ENCODE measurements around the gene TRIM6. TPM values are rescaled to one million over a fixed set of nuclear protein-coding genes. Genes with fewer than 3 reads are reported as not detected.

The TRIM6 gene, protein sequence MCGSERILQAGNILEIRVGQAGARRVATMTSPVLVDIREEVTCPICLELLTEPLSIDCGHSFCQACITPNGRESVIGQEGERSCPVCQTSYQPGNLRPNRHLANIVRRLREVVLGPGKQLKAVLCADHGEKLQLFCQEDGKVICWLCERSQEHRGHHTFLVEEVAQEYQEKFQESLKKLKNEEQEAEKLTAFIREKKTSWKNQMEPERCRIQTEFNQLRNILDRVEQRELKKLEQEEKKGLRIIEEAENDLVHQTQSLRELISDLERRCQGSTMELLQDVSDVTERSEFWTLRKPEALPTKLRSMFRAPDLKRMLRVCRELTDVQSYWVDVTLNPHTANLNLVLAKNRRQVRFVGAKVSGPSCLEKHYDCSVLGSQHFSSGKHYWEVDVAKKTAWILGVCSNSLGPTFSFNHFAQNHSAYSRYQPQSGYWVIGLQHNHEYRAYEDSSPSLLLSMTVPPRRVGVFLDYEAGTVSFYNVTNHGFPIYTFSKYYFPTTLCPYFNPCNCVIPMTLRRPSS
- total RNA-seq (2013): 1.2 TPM
- polyA plus RNA-seq (under 1 TPM; 0.11 to 0.44 (median 0.15) TPM), polyA minus RNA-seq (0.14 and 0.16 TPM in 2 replicates), total RNA-seq (0.05 to 1.5 (median 0.28) reads per million in 11 experiments)

DNA sequence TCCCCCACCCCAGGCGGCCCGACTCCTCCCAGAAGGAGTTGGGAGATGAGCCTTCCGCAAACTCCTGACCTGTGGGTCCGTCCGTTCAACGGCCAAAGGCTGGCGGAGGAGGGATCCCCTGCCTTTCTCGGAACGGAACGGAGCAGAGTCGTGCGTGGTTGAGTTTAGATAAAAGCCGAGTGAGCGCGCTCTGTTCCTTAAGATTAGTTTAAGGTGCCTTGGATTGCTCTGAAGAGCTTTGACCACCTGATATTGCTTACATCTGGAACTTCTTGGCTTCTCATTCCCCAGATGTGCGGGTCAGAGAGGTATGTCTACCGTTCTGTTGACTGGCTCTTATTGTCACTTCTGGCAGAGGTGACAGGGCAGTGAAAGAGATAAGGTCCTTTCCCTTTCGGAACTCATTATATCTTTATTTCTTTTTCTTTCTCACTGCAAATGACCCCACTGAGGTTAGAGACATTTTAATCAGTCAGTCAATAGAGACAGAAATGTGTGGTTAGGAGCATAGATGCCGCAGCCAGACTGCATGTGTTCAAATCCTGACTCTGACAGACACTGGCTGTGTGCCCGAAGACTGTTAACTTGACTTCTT lies at the start of gene TRIM6:
Gene TRIM6, plus strand, starts transcription at position 31 of the 595 bp plus-strand sequence. Its CDS starts 261 bp downstream, at position 292.
- Mint-ChIP-seq H3K9me3 (peaks cover 0 to 3% (median 0%) of the 10 kb centered on the region in 7 donors), H3K27me3 (ENCODE audit: low read depth in 3 of 3) (peaks cover 0 to 2% (median 0%) of the 10 kb centered on the region in 3 donors), H3K27ac (peak within 1 kb of the TSS in 6 of 7 donors; percentile 50 to 80 (median 69)), H3K4me1 (peaks cover 19% of the 10 kb centered on the region), H3K36me3 (no peaks in the 10 kb centered on the region), H3K4me3 (peak within 1 kb of the TSS; percentile 83 to 96)
- Histone ChIP-seq H3K27ac (ENCODE audit: low read depth in 1 of 2, low read length in 2 of 2) (no peak within 1 kb of the TSS), H3K36me3 (replicated peaks in 1 of 2; ENCODE audit: control insufficient read depth in 1 of 2, insufficient read depth in 2 of 2, low read length in 2 of 2) (no peaks in the 10 kb centered on the region), H3K79me2 (ENCODE audit: insufficient read depth, low read length) (no peaks in the 10 kb centered on the region), H4K20me1 (ENCODE audit: insufficient read depth, low read length) (no peaks in the 10 kb centered on the region), H3K4me2 (replicated peaks; ENCODE audit: extremely low read depth, low read length, poor library complexity, severe bottlenecking) (peak within 1 kb of the TSS; percentile 69), H2AFZ (ENCODE audit: insufficient read depth, low read depth, low read length, poor library complexity, severe bottlenecking) (peak within 1 kb of the TSS; percentile 49), H3K9ac (ENCODE audit: insufficient read depth, low read length, poor library complexity, severe bottlenecking) (no peak within 1 kb of the TSS), H3K4me3 (replicated peaks in 1 of 3; ENCODE audit: low read depth in 2 of 3, low read length in 3 of 3) (peak within 1 kb of the TSS; percentile 19 to 66 (median 57)), H3K4me1 (ENCODE audit: control insufficient read depth in 1 of 2, insufficient read depth in 2 of 2, low read length in 2 of 2) (peaks cover 0 to 7% of the 10 kb centered on the region in 2 donors), H3K9me3 (replicated peaks in 1 of 2; ENCODE audit: control insufficient read depth in 1 of 2, insufficient read depth in 1 of 2, low read length in 2 of 2) (no peaks in the 10 kb centered on the region), H3K27me3 (ENCODE audit: control insufficient read depth in 2 of 2, insufficient read depth in 2 of 2, low read length in 2 of 2) (no peaks in the 10 kb centered on the region)
- intact Hi-C loops (cut with micrococcal nuclease): no loop called here
- peak; percentile 10 to 35 (median 32) for DNase-seq
- WGBS (ENCODE audit: insufficient coverage): 7% methylated on average over 13 of the region's 20 CpGs
- TF ChIP-seq, protein P1, sequence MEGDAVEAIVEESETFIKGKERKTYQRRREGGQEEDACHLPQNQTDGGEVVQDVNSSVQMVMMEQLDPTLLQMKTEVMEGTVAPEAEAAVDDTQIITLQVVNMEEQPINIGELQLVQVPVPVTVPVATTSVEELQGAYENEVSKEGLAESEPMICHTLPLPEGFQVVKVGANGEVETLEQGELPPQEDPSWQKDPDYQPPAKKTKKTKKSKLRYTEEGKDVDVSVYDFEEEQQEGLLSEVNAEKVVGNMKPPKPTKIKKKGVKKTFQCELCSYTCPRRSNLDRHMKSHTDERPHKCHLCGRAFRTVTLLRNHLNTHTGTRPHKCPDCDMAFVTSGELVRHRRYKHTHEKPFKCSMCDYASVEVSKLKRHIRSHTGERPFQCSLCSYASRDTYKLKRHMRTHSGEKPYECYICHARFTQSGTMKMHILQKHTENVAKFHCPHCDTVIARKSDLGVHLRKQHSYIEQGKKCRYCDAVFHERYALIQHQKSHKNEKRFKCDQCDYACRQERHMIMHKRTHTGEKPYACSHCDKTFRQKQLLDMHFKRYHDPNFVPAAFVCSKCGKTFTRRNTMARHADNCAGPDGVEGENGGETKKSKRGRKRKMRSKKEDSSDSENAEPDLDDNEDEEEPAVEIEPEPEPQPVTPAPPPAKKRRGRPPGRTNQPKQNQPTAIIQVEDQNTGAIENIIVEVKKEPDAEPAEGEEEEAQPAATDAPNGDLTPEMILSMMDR (IDR thresholded peaks at IDR 0.05): no peak

DNA sequence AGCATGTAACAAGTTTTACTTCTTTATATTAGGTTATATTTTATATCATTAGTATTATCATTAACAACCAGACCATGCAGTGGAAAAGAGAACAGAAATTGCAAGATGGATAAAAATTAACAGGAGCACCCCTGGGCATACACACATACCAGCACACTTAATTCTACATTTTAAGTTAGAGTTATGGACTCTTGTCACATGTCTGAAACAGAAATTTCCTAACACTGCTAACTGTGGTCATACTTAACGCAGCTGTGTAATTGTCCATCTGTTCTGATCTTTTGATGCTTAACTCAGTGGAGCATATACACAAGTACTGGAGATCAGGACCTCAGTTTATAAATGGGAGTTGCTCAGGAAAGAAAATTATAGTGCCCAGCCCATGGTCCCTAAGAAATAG lies 48.5 kb upstream of the TRIM6 start:
- peaks cover 0 to 2% (median 0%) of the 10 kb centered on the region in 3 donors for H3K27me3 Mint-ChIP-seq (ENCODE audit: low read depth in 3 of 3)
- no peaks in the 10 kb centered on the region for H3K9me3 ChIP-seq (replicated peaks in 1 of 2; ENCODE audit: control insufficient read depth in 1 of 2, insufficient read depth in 1 of 2, low read length in 2 of 2)

More for the DNA sequence above, 48.5 kb upstream of the TRIM6 start:
- H3K9ac ChIP-seq (ENCODE audit: insufficient read depth, low read length, poor library complexity, severe bottlenecking): no peak overlapping the region
- no peaks in the 10 kb centered on the region for H4K20me1 ChIP-seq (ENCODE audit: insufficient read depth, low read length)
- TF ChIP-seq, protein P1 (IDR thresholded peaks at IDR 0.05): no peak
- H3K27ac ChIP-seq (ENCODE audit: low read depth in 1 of 2, low read length in 2 of 2): no peak overlapping the region
- WGBS (ENCODE audit: insufficient coverage): no CpG with 5 or more reads among the region's 1 CpG
- no peak overlapping the region for H3K4me3 Mint-ChIP-seq
- no peak overlapping the region for H2AFZ ChIP-seq (ENCODE audit: insufficient read depth, low read depth, low read length, poor library complexity, severe bottlenecking)
- H3K4me2 ChIP-seq (replicated peaks; ENCODE audit: extremely low read depth, low read length, poor library complexity, severe bottlenecking): no peak overlapping the region
- no peak overlapping the region for H3K4me3 ChIP-seq (replicated peaks in 1 of 3; ENCODE audit: low read depth in 2 of 3, low read length in 3 of 3)
- intact Hi-C loops (cut with micrococcal nuclease): no loop called here
- no peaks in the 10 kb centered on the region for H3K4me1 ChIP-seq (ENCODE audit: control insufficient read depth in 1 of 2, insufficient read depth in 2 of 2, low read length in 2 of 2)
- no peaks in the 10 kb centered on the region for H3K27me3 ChIP-seq (ENCODE audit: control insufficient read depth in 2 of 2, insufficient read depth in 2 of 2, low read length in 2 of 2)
- H3K9me3 Mint-ChIP-seq: peaks cover 0 to 3% (median 0%) of the 10 kb centered on the region in 7 donors
- H3K4me1 Mint-ChIP-seq: no peaks in the 10 kb centered on the region
- no peak overlapping the region for H3K27ac Mint-ChIP-seq
- no peak for DNase-seq
- H3K79me2 ChIP-seq (ENCODE audit: insufficient read depth, low read length): no peaks in the 10 kb centered on the region
- no peaks in the 10 kb centered on the region for H3K36me3 Mint-ChIP-seq
- H3K36me3 ChIP-seq (replicated peaks in 1 of 2; ENCODE audit: control insufficient read depth in 1 of 2, insufficient read depth in 2 of 2, low read length in 2 of 2): no peaks in the 10 kb centered on the region
